Tibial nerve (tissue), 4 donors: Measurements from ENCODE around the gene CD7. TPM values are rescaled to one million over a fixed set of nuclear protein-coding genes. Genes with fewer than 3 reads are reported as not detected.

Experiments
- DNase-seq, 2 donors: peaks; one replicate each; pipeline ENCODE4 v3.0.0-alpha.2; 2019; ENCODE audit warnings: low spot score in 2 of 2
- H3K27ac ChIP-seq, 4 donors: fragments of 200-600 bp; sonication (generic) in 3 of 4; one replicate each; pipeline ENCODE4 v1.5.1; 2017 to 2019; ENCODE audit warnings: mild to moderate bottlenecking in 1 of 4
- H3K27me3 ChIP-seq, 2 donors: fragments of 200-600 bp; sonication (generic) in 1 of 2; one replicate each; pipeline versions ENCODE4 v1.5.1 to v1.6.0; 2017 to 2019
- H3K36me3 ChIP-seq, 3 donors: fragments of 200-600 bp; sonication (generic); one replicate each; pipeline ENCODE4 v1.5.1; 2018 to 2019
- H3K4me1 ChIP-seq, 4 donors: fragments of 200-600 bp; sonication (generic) in 3 of 4; one replicate each; pipeline ENCODE4 v1.5.1; 2017 to 2019
- H3K4me3 ChIP-seq, 4 donors: fragments of 200-600 bp; sonication (generic) in 3 of 4; one replicate each; pipeline ENCODE4 v1.5.1; 2017 to 2019; ENCODE audit warnings: mild to moderate bottlenecking in 1 of 4, moderate library complexity in 1 of 4
- H3K9me3 ChIP-seq, 4 donors: fragments of 200-600 bp; sonication (generic) in 3 of 4; one replicate each; pipeline ENCODE4 v1.5.1; 2017 to 2019
- CTCF ChIP-seq, 5 experiments: fragments of 200-600 bp in 3 of 5; fragments of 450-650 bp in 2 of 5; sonication (generic) in 3 of 5; IDR thresholded peaks; one replicate each; pipeline ENCODE4 v1.5.1; 2016 to 2019; ENCODE audit warnings: antibody characterized with exemption in 5 of 5, mild to moderate bottlenecking in 3 of 5, moderate library complexity in 2 of 5
- EP300 ChIP-seq, 2 donors: sonication (generic); formaldehyde crosslinking; IDR thresholded peaks; one replicate each; pipeline ENCODE4 v1.6.1; 2017; ENCODE audit warnings: antibody characterized with exemption in 2 of 2, mild to moderate bottlenecking in 1 of 2
- POLR2A ChIP-seq, 2 donors: fragments of 450-650 bp; IDR thresholded peaks; one replicate each; pipeline ENCODE4 v1.6.1; 2017; ENCODE audit warnings: antibody characterized with exemption in 2 of 2, mild to moderate bottlenecking in 2 of 2, moderate library complexity in 2 of 2
- WGBS, 2 donors: methylation state at CpG; one replicate each; pipeline ENCODE4 v1.1.5; 2018; 5-methylcytosine and 5-hydroxymethylcytosine counted together
- total RNA-seq, 4 donors: library from RNA; depleted of rRNA; stranded (reverse); fragments of >200 nt; gene quantifications; one replicate each; pipeline ENCODE4 v1.1.0, GENCODE V29; 2016

Gene CD7
- total RNA-seq, 4 donors from 2014 or later = 0.63 to 0.90 TPM; not detected in 2

GRCh38 chr17:82319619-82320062 lies 2.2 kb upstream of the CD7 start:
- Histone ChIP-seq H3K4me1 (peaks cover 0 to 31% (median 11%) of the 10 kb centered on the region in 4 donors), H3K36me3 (no peaks in the 10 kb centered on the region), H3K27me3 (peaks cover 0 to 39% of the 10 kb centered on the region in 2 donors), H3K27ac (no peak overlapping the region), H3K9me3 (no peaks in the 10 kb centered on the region), H3K4me3 (no peak overlapping the region)
- no peak for DNase-seq
- 89 to 92% methylated on average over 35 of the region's 35 CpGs for WGBS, 2 donors
- TF ChIP-seq CTCF (IDR thresholded peaks at IDR 0.05) (no peak), EP300 (IDR thresholded peaks at IDR 0.05) (no peak), POLR2A (IDR thresholded peaks at IDR 0.05) (no peak)

GRCh38 chr17:82318772-82319606 lies 1.6 kb upstream of the CD7 start:
- Histone ChIP-seq H3K4me3 (no peak overlapping the region), H3K4me1 (peaks cover 0 to 31% (median 11%) of the 10 kb centered on the region in 4 donors), H3K27me3 (peaks cover 0 to 46% of the 10 kb centered on the region in 2 donors), H3K27ac (no peak overlapping the region), H3K9me3 (no peaks in the 10 kb centered on the region), H3K36me3 (no peaks in the 10 kb centered on the region)
- TF ChIP-seq CTCF (IDR thresholded peaks at IDR 0.05) = no peak
- no peak for TF ChIP-seq EP300 (IDR thresholded peaks at IDR 0.05)
- no peak for TF ChIP-seq POLR2A (IDR thresholded peaks at IDR 0.05)
- WGBS, 2 donors = 93 to 96% methylated on average over 76 of the region's 76 CpGs
- DNase-seq = no peak

- no peak for DNase-seq
- 92 to 93% methylated on average over 20 of the region's 20 CpGs for WGBS, 2 donors
- Histone ChIP-seq H3K36me3 (no peaks in the 10 kb centered on the region), H3K4me3 (no peak overlapping the region), H3K9me3 (no peaks in the 10 kb centered on the region), H3K27me3 (peaks cover 0 to 52% of the 10 kb centered on the region in 2 donors), H3K4me1 (peaks cover 0 to 31% (median 11%) of the 10 kb centered on the region in 4 donors), H3K27ac (no peak overlapping the region)
- TF ChIP-seq POLR2A (IDR thresholded peaks at IDR 0.05) (no peak), EP300 (IDR thresholded peaks at IDR 0.05) (no peak), CTCF (IDR thresholded peaks at IDR 0.05) (no peak)
These were observed 726 bp upstream of the CD7 start for GRCh38 chr17:82318169-82318498.

- peak overlapping the region in 1 of 4 donors; percentile 1 for H3K27ac ChIP-seq
- DNase-seq = no peak
- H3K4me3 ChIP-seq = peak overlapping the region in 1 of 4 donors; percentile 6
- peaks cover 0 to 30% (median 11%) of the 10 kb centered on the region in 4 donors for H3K4me1 ChIP-seq
- 67 to 73% methylated on average over 10 to 12 of the region's 29 CpGs for WGBS, 2 donors
- no peaks in the 10 kb centered on the region for H3K36me3 ChIP-seq
- no peaks in the 10 kb centered on the region for H3K9me3 ChIP-seq
- TF ChIP-seq EP300 (IDR thresholded peaks at IDR 0.05) (no peak), POLR2A (IDR thresholded peaks at IDR 0.05) (no peak), CTCF (IDR thresholded peaks at IDR 0.05) (no peak)
- H3K27me3 ChIP-seq = peaks cover 0 to 57% of the 10 kb centered on the region in 2 donors
These were observed 586 bp downstream of the CD7 start for GRCh38 chr17:82316651-82317393.
